Gastroesophageal sphincter (tissue), 4 donors: Measurements from ENCODE around the gene SPINK8. TPM values are rescaled to one million over a fixed set of nuclear protein-coding genes. Genes with fewer than 3 reads are reported as not detected.

Experiments used
- ATAC-seq: fragments of 150-250 bp; one replicate; pipeline ENCODE4 v1.9.1; 2016; ENCODE audit warnings: mild to moderate bottlenecking, moderate library complexity
- H3K27ac ChIP-seq, 4 donors: fragments of 200-600 bp; sonication (generic) in 3 of 4; 1 replicate in 3 of 4; 2 replicates in 1 of 4; pipeline ENCODE4 v1.5.1; 2016 to 2019
- H3K27me3 ChIP-seq: fragments of 200-600 bp; sonication (generic); one replicate; pipeline ENCODE4 v1.5.1; 2019
- H3K36me3 ChIP-seq, 2 donors: fragments of 200-600 bp; sonication (generic); one replicate each; pipeline ENCODE4 v1.5.1; 2019; ENCODE audit warnings: control low read depth in 1 of 2
- H3K4me1 ChIP-seq, 3 donors: fragments of 200-600 bp; sonication (generic); 1 replicate in 2 of 3; 2 replicates in 1 of 3; pipeline ENCODE4 v1.5.1; 2016 to 2019; ENCODE audit warnings: control low read depth in 2 of 3
- H3K4me3 ChIP-seq, 2 donors: fragments of 200-600 bp; sonication (generic); one replicate each; pipeline ENCODE4 v1.5.1; 2019; ENCODE audit warnings: mild to moderate bottlenecking in 1 of 2, moderate library complexity in 1 of 2
- H3K9me3 ChIP-seq, 3 donors: fragments of 200-600 bp; sonication (generic); one replicate each; pipeline ENCODE4 v1.5.1; 2017 to 2019; ENCODE audit warnings: control low read depth in 2 of 3
- EP300 ChIP-seq: sonication (generic); formaldehyde crosslinking; IDR thresholded peaks from one replicate; pipeline ENCODE4 v1.6.1; 2017; ENCODE audit warnings: antibody characterized with exemption, mild to moderate bottlenecking
- POLR2A ChIP-seq, 2 donors: fragments of 450-650 bp; IDR thresholded peaks; one replicate each; pipeline ENCODE4 v1.6.1; 2017; ENCODE audit warnings: antibody characterized with exemption in 2 of 2, mild to moderate bottlenecking in 2 of 2, moderate library complexity in 1 of 2
- POLR2AphosphoS5 ChIP-seq: sonication (generic); formaldehyde crosslinking; IDR thresholded peaks from one replicate; pipeline ENCODE4 v1.6.1; 2017; ENCODE audit warnings: antibody characterized with exemption
- WGBS, 2 donors: methylation state at CpG; one replicate each; pipeline ENCODE4 v1.1.5; 2018; ENCODE audit warnings: low coverage in 1 of 2; 5-methylcytosine and 5-hydroxymethylcytosine counted together
- total RNA-seq, 4 donors: library from RNA; depleted of rRNA; stranded (reverse); fragments of >200 nt; gene quantifications; one replicate each; pipeline ENCODE4 v1.1.0, GENCODE V29; 2016
- TF ChIP-seq, protein P1 (sequence below), 4 experiments: fragments of 200-600 bp in 2 of 4; fragments of 450-650 bp in 2 of 4; sonication (generic) in 1 of 4; IDR thresholded peaks; one replicate each; pipeline ENCODE4 v1.5.1; 2017 to 2019; ENCODE audit warnings: antibody characterized with exemption in 4 of 4, mild to moderate bottlenecking in 2 of 4, moderate library complexity in 2 of 4

SPINK8 gene
- total RNA-seq, 4 donors from 2014 or later = not detected

DNA sequence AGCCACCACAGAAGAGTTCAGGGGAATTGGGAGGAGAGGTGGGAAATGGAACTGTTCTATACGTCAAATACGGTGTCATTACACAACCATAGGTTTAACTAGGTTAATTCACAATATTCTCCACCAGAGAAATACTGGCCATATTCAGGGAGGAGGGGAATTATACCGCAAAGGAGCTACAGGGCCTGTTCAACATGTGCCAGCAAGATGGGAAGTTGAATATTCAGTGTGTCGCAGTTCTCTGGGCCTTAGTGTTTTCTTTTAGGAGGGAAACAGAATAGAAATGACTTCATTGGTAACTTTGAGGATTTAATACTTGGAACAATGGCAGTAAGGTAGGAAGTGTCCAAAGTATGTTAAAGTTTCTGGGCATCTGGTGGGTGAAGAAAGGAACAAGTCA, 20.5 kb upstream of the SPINK8 start:
- H3K36me3 ChIP-seq = no peaks in the 10 kb centered on the region
- H3K27me3 ChIP-seq = peaks cover 13% of the 10 kb centered on the region
- H3K27ac ChIP-seq = no peak overlapping the region
- 90 to 100% methylated on average over 1 to 4 of the region's 4 CpGs for WGBS, 2 donors
- H3K9me3 ChIP-seq = no peaks in the 10 kb centered on the region
- H3K4me1 ChIP-seq = no peaks in the 10 kb centered on the region
- TF ChIP-seq POLR2AphosphoS5 (no peak), EP300 (no peak), POLR2A (IDR thresholded peaks at IDR 0.05) (no peak)
- TF ChIP-seq, protein P1, sequence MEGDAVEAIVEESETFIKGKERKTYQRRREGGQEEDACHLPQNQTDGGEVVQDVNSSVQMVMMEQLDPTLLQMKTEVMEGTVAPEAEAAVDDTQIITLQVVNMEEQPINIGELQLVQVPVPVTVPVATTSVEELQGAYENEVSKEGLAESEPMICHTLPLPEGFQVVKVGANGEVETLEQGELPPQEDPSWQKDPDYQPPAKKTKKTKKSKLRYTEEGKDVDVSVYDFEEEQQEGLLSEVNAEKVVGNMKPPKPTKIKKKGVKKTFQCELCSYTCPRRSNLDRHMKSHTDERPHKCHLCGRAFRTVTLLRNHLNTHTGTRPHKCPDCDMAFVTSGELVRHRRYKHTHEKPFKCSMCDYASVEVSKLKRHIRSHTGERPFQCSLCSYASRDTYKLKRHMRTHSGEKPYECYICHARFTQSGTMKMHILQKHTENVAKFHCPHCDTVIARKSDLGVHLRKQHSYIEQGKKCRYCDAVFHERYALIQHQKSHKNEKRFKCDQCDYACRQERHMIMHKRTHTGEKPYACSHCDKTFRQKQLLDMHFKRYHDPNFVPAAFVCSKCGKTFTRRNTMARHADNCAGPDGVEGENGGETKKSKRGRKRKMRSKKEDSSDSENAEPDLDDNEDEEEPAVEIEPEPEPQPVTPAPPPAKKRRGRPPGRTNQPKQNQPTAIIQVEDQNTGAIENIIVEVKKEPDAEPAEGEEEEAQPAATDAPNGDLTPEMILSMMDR (IDR thresholded peaks at IDR 0.05) = no peak
- no peak for ATAC-seq
- H3K4me3 ChIP-seq = no peak overlapping the region

- WGBS, 2 donors = 63 to 81% methylated on average over 5 to 6 of the region's 6 CpGs
Observed at GRCh38 chr3:48352546-48352945, 19.1 kb upstream of the SPINK8 start.

GRCh38 chr3:48347500-48347899, 14.0 kb upstream of the SPINK8 start:
- Histone ChIP-seq H3K27me3 (peaks cover under 1% of the 10 kb centered on the region), H3K36me3 (no peaks in the 10 kb centered on the region), H3K9me3 (no peaks in the 10 kb centered on the region), H3K27ac (no peak overlapping the region), H3K4me1 (no peaks in the 10 kb centered on the region), H3K4me3 (no peak overlapping the region)
- ATAC-seq = no peak
- TF ChIP-seq, protein P1 (IDR thresholded peaks at IDR 0.05) = no peak
- TF ChIP-seq POLR2AphosphoS5 (no peak), POLR2A (IDR thresholded peaks at IDR 0.05) (no peak), EP300 (no peak)
- WGBS, 2 donors = 90% methylated on average over 2 of the region's 3 CpGs; no CpG with 5 or more reads in 1 of the 2 donors

More at GRCh38 chr3:48352546-48352945, 19.1 kb upstream of the SPINK8 start:
- Histone ChIP-seq H3K27ac (no peak overlapping the region), H3K27me3 (peaks cover 5% of the 10 kb centered on the region), H3K4me1 (no peaks in the 10 kb centered on the region), H3K9me3 (no peaks in the 10 kb centered on the region), H3K36me3 (no peaks in the 10 kb centered on the region), H3K4me3 (no peak overlapping the region)
- TF ChIP-seq, protein P1 (IDR thresholded peaks at IDR 0.05) = no peak
- TF ChIP-seq POLR2AphosphoS5 (no peak), EP300 (no peak), POLR2A (IDR thresholded peaks at IDR 0.05) (no peak)
- ATAC-seq = no peak

DNA sequence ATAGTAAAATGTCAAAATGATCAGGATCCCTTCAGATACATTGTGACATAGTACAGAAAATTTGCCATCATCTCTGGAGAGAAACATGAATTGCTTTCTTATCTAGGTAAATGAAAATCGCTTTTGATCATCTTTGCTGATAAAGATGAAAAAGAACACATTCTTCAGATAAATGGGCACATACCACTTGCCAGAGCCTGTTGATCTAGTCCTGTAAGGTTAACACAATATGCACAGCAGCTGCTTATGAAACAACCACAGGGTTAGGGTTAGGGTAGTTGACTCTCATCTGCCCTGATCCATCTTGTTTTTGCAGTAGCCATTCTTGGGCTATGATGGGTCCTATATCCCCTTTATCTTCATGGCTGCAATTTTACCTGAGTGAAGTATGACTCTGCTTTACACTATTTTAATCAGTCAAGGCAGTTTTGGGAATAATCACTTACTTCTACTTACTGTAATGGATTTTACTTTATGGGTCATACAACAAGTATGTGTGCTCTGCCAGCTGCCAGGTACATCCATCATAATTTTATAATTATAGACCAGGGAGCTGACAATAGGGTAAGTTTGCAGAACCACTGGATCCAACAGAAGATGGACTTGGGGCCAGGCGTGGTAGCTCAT, 12.6 kb upstream of the SPINK8 start:
- ATAC-seq = no peak
- Histone ChIP-seq H3K9me3 (no peaks in the 10 kb centered on the region), H3K27ac (no peak overlapping the region), H3K4me1 (no peaks in the 10 kb centered on the region), H3K36me3 (no peaks in the 10 kb centered on the region), H3K4me3 (no peak overlapping the region), H3K27me3 (no peaks in the 10 kb centered on the region)
- TF ChIP-seq POLR2AphosphoS5 (no peak), EP300 (no peak), POLR2A (IDR thresholded peaks at IDR 0.05) (no peak)
- TF ChIP-seq, protein P1 (IDR thresholded peaks at IDR 0.05) = no peak
- 78 to 83% methylated on average over 1 to 2 of the region's 2 CpGs for WGBS, 2 donors

DNA sequence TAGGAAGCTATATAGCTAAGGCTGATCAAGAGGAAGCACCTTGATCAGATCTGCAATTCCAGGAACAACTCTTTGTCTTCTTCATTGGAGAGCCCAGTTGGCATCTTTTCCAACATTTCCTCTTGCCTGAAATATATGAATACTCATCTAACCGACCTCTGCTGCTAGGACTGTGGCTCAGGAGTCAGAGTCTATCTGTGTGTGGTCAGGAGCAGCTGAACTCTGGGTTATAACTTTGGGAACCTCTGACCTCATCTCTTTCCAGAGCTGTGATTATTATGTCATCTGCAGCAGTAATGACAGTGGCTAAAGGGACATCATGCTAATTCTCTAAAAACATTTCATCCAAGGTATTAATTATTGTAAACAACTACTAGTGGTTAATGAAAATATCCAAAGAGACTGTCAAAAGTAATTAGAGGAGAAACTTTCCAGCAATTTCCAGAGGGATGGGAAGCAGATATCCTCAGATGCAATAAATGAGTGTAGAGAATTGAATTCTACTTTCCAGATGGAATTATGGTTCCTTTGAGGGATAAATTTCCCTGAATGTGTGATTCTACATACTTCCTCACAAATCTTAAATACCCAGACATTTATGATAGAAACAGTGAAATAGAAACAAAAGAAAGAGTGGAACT, 11.5 kb upstream of the SPINK8 start:
- TF ChIP-seq, protein P1 (IDR thresholded peaks at IDR 0.05) = no peak
- TF ChIP-seq POLR2A (IDR thresholded peaks at IDR 0.05) (no peak), EP300 (no peak), POLR2AphosphoS5 (no peak)

More for the DNA sequence above, 11.5 kb upstream of the SPINK8 start:
- H3K9me3 ChIP-seq = no peaks in the 10 kb centered on the region
- WGBS, 2 donors = 22% methylated on average over 1 of the region's 1 CpG; no CpG with 5 or more reads in 1 of the 2 donors
- no peaks in the 10 kb centered on the region for H3K4me1 ChIP-seq
- no peaks in the 10 kb centered on the region for H3K36me3 ChIP-seq
- no peak overlapping the region for H3K27ac ChIP-seq
- no peak overlapping the region for H3K4me3 ChIP-seq
- no peaks in the 10 kb centered on the region for H3K27me3 ChIP-seq
- no peak for ATAC-seq
